Right atrium auricular region (tissue), 2 donors: ENCODE results near the gene GRK5. TPM values are rescaled to one million over a fixed set of nuclear protein-coding genes. Genes with fewer than 3 reads are reported as not detected.

Experiments used
- DNase-seq: peaks from one replicate; pipeline ENCODE4 v3.0.0-alpha.2; 2019; ENCODE audit warnings: low spot score
- H3K27ac ChIP-seq, 2 donors: fragments of 200-600 bp; sonication (generic); 1 replicate in 1 of 2; 2 replicates in 1 of 2; pipeline ENCODE4 v1.5.1; 2016 to 2019
- H3K27me3 ChIP-seq, 2 donors: fragments of 200-600 bp; sonication (generic); one replicate each; pipeline versions ENCODE4 v1.5.1 to v1.6.0; 2017 to 2019
- H3K36me3 ChIP-seq: fragments of 200-600 bp; sonication (generic); one replicate; pipeline ENCODE4 v1.5.1; 2016
- H3K4me1 ChIP-seq, 2 donors: fragments of 200-600 bp; sonication (generic); one replicate each; pipeline versions ENCODE4 v1.5.1 to v1.6.0; 2017 to 2019
- H3K4me3 ChIP-seq, 2 donors: fragments of 200-600 bp; sonication (generic); 1 replicate in 1 of 2; 2 replicates in 1 of 2; pipeline ENCODE4 v1.5.1; 2017 to 2019; ENCODE audit warnings: mild to moderate bottlenecking in 1 of 2, moderate library complexity in 1 of 2
- H3K9me3 ChIP-seq, 2 donors: fragments of 200-600 bp; sonication (generic); one replicate each; pipeline ENCODE4 v1.5.1; 2019
- total RNA-seq, 2 donors: library from RNA; depleted of rRNA; stranded (reverse); fragments of >200 nt; gene quantifications; one replicate each; pipeline ENCODE4 v1.1.0, GENCODE V29; 2016
- TF ChIP-seq, protein P1 (sequence below), 2 donors: fragments of 200-600 bp; sonication (generic); IDR thresholded peaks; one replicate each; pipeline ENCODE4 v1.5.1; 2019; ENCODE audit warnings: antibody characterized with exemption in 2 of 2

The GRK5 gene
- total RNA-seq, 2 donors from 2014 or later, result 19.2 to 53.8 TPM

DNA sequence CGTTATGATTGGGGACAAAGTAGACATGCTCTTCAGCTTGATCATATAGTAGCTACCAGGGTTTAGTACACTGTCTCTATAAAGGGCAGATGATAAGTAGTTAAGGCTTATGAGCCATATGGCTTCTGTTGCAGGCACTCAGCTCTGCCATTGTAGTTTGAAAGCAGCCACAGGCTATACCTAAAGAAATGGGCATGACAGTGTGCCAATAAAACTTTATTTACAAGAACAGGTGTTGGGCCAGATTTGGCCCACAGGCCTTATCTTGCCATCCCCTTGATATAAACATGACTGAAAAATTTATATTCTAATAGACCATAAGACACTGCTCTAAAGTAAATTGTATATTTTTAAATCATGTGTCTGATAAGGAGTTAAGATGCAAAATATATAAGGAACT lies 36.6 kb downstream of the GRK5 start:
- H3K27ac ChIP-seq, result peak overlapping the region in 1 of 2 donors; percentile 27
- peaks cover 0 to 23% of the 10 kb centered on the region in 2 donors for H3K4me1 ChIP-seq
- H3K36me3 ChIP-seq, result no peaks in the 10 kb centered on the region

DNA sequence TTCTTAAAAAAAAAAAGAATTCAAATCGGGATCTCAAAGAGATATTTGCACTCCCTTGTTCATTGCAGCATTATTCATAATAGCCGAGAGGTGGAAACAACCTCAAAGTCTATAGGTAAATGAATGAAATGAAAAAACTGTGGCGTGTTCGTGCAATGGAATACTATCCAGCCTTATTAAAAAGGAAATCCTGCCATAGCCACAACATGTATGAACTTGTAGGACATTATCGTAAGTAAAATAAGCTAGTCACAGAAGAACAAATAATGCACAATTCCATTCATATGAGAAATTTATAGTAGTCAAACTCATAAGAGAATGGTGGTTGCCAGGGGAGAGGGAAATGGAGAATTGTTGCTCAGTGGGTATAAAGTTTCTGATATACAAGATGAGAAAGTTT lies 37.9 kb downstream of the GRK5 start:
- H3K4me1 ChIP-seq, result peaks cover 0 to 33% of the 10 kb centered on the region in 2 donors
- no peaks in the 10 kb centered on the region for H3K36me3 ChIP-seq
- no peak overlapping the region for H3K4me3 ChIP-seq
- TF ChIP-seq, protein P1, sequence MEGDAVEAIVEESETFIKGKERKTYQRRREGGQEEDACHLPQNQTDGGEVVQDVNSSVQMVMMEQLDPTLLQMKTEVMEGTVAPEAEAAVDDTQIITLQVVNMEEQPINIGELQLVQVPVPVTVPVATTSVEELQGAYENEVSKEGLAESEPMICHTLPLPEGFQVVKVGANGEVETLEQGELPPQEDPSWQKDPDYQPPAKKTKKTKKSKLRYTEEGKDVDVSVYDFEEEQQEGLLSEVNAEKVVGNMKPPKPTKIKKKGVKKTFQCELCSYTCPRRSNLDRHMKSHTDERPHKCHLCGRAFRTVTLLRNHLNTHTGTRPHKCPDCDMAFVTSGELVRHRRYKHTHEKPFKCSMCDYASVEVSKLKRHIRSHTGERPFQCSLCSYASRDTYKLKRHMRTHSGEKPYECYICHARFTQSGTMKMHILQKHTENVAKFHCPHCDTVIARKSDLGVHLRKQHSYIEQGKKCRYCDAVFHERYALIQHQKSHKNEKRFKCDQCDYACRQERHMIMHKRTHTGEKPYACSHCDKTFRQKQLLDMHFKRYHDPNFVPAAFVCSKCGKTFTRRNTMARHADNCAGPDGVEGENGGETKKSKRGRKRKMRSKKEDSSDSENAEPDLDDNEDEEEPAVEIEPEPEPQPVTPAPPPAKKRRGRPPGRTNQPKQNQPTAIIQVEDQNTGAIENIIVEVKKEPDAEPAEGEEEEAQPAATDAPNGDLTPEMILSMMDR (IDR thresholded peaks at IDR 0.05), result no peak
- H3K27ac ChIP-seq, result no peak overlapping the region
- H3K27me3 ChIP-seq, result no peaks in the 10 kb centered on the region
- no peak for DNase-seq
- no peaks in the 10 kb centered on the region for H3K9me3 ChIP-seq

More for the DNA sequence above, 36.6 kb downstream of the GRK5 start:
- no peak overlapping the region for H3K4me3 ChIP-seq
- H3K27me3 ChIP-seq, result no peaks in the 10 kb centered on the region
- H3K9me3 ChIP-seq, result no peaks in the 10 kb centered on the region
- DNase-seq, result no peak
- TF ChIP-seq, protein P1 (IDR thresholded peaks at IDR 0.05), result no peak

DNA sequence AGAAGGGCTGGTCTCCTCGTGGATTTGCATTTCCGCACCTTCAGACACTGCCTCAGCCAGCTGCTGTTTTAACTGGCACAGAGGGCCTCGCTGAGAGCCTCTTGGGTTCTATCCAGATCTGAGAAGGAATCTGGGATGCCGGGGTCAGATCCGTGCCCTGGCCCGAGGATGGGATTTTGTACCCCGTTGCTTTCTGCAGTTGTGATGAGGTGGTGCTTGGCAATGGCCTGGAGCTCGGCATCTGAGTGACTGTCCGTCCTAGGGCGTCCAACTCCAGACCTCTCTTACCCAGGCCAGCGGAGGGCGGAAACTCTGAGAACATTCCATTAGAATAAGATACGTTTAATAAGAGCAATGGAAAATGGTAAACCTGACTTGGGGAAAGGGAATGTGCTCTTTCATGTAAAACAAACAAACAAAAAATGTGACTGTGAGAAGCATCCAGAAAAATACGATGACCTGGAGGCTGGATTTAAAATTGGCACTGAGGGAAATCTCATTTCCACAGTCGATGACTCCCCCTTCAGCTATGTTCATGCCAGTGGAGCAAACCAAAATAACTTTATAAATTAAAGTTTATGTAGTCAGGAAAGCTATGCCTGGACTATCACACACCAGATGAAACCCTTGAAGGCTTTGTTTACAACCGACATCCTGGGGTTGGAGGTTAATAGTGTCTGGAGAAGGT lies 39.6 kb downstream of the GRK5 start:
- peak overlapping the region; percentile 67 to 71 for H3K27ac ChIP-seq
- TF ChIP-seq, protein P1 (IDR thresholded peaks at IDR 0.05), result peak in 1 of 2 donors; percentile 24
- no peaks in the 10 kb centered on the region for H3K27me3 ChIP-seq
- no peak overlapping the region for H3K4me3 ChIP-seq
- H3K9me3 ChIP-seq, result no peaks in the 10 kb centered on the region
- H3K4me1 ChIP-seq, result peaks cover 0 to 40% of the 10 kb centered on the region in 2 donors
- H3K36me3 ChIP-seq, result no peaks in the 10 kb centered on the region
- peak; percentile 89 for DNase-seq

DNA sequence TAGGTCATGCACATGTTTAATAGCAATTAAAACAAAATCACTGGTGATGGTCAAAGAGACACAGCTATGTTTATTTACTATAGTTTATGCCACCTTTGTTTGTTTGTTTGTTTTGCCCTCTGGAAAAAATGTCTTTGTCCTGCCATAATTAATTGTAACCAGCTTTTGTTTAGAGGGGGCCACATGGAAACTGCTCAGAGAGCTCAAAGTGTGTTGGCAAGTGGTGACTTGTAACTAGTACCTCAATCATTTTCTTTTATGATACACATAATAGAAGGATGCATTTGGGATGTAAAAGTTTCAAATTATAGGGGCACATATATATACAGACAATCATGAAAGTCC lies 40.2 kb downstream of the GRK5 start:
- Histone ChIP-seq H3K4me3 (no peak overlapping the region), H3K9me3 (no peaks in the 10 kb centered on the region), H3K27me3 (no peaks in the 10 kb centered on the region), H3K36me3 (no peaks in the 10 kb centered on the region), H3K4me1 (peaks cover 0 to 46% of the 10 kb centered on the region in 2 donors), H3K27ac (peak overlapping the region; percentile 28 to 71)
- TF ChIP-seq, protein P1 (IDR thresholded peaks at IDR 0.05), result no peak
- DNase-seq, result no peak

DNA sequence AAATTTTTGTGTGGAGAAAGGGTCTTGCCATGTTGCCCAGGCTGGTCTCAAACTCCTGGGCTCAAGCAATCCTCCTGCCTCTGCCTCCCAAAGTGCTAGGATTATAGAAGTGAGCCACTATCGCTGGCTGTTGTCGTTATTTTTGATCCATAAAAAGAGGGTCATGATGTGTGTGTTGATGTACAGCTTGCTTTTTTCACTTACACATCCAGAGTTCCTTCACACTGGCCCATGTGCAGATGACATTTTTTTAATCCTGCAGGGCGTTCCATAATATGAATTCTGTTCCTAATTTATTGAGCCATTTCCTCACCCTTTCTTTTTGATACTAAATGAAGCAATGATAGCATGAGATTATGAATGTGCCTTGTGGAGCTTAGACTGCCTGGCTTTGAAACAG lies 40.8 kb downstream of the GRK5 start:
- peak overlapping the region in 1 of 2 donors; percentile 28 for H3K27ac ChIP-seq
- TF ChIP-seq, protein P1 (IDR thresholded peaks at IDR 0.05), result no peak

DNA sequence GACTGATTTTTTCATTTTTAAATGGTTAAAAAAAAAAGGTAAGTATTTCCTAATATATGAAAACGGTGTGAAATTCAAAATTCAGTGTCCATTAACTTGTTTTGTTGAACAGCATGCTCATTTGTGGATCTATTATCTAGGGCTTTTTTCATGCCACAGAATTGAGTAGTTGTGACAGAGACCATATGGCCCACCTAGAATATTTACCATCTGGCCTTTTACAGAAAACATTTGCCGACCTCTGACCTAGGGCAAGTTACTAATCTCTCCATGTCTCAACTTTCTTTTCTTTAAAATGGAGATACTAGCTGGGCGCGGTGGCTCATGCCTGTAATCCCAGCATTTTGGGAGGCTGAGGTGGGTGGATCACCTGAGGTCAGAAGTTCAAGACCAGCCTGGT lies 41.3 kb downstream of the GRK5 start:
- H3K4me3 ChIP-seq, result no peak overlapping the region
- H3K9me3 ChIP-seq, result no peaks in the 10 kb centered on the region
- DNase-seq, result no peak
- H3K27ac ChIP-seq, result no peak overlapping the region
- peaks cover 0 to 57% of the 10 kb centered on the region in 2 donors for H3K4me1 ChIP-seq
- TF ChIP-seq, protein P1 (IDR thresholded peaks at IDR 0.05), result no peak
- H3K27me3 ChIP-seq, result no peaks in the 10 kb centered on the region
- no peaks in the 10 kb centered on the region for H3K36me3 ChIP-seq

More for the DNA sequence above, 40.8 kb downstream of the GRK5 start:
- no peaks in the 10 kb centered on the region for H3K27me3 ChIP-seq
- no peaks in the 10 kb centered on the region for H3K36me3 ChIP-seq
- no peak for DNase-seq
- peaks cover 0 to 52% of the 10 kb centered on the region in 2 donors for H3K4me1 ChIP-seq
- H3K9me3 ChIP-seq, result no peaks in the 10 kb centered on the region
- H3K4me3 ChIP-seq, result no peak overlapping the region
